Activated T-helper 1 cell treated with anti-CD3 and anti-CD28 coated beads, Interleukin-12 subunit alpha, Interleukin-12 subunit beta, Interleukin-2, Interleukin-4 antibody, amounts not matched to agents 30 ng/mL and 10 ng/mL and 1 ng/mL, durations not matched to agents 14 hours and 24 hours and 36 hours (primary cell): ENCODE data around the gene PSMG2. TPM values are rescaled to one million over a fixed set of nuclear protein-coding genes. Genes with fewer than 3 reads are reported as not detected.

Experiments used
- DNase-seq: peaks from one replicate; pipeline ENCODE4 v3.0.0; 2021; ENCODE audit warnings: low spot score
- H3K27ac Mint-ChIP-seq: one replicate; pipeline ENCODE4 v1.8.0; 2021; ENCODE audit warnings: mild to moderate bottlenecking, mixed read lengths
- H3K27me3 Mint-ChIP-seq: one replicate; pipeline ENCODE4 v1.8.0; 2022; ENCODE audit warnings: mild to moderate bottlenecking, moderate library complexity, mixed read lengths; ENCODE audit not compliant: insufficient read depth
- H3K36me3 Mint-ChIP-seq: one replicate; pipeline ENCODE4 v1.8.0; 2021; ENCODE audit warnings: low read depth, mixed read lengths
- H3K4me1 Mint-ChIP-seq: one replicate; pipeline ENCODE4 v1.8.0; 2021; ENCODE audit warnings: low read depth, mixed read lengths
- H3K4me3 Mint-ChIP-seq: one replicate; pipeline ENCODE4 v1.8.0; 2021; ENCODE audit warnings: mild to moderate bottlenecking, moderate library complexity, mixed read lengths
- H3K9me3 Mint-ChIP-seq: one replicate; pipeline ENCODE4 v1.8.0; 2021; ENCODE audit warnings: mixed read lengths
- intact Hi-C: fragments of 100-400 bp; cut with micrococcal nuclease; formaldehyde crosslinking; loops from one replicate; pipeline ENCODE4 v1.15.1; 2024
- total RNA-seq: library from RNA; stranded (reverse); gene quantifications from 2 replicates; pipeline ENCODE4 v1.2.3, GENCODE V29; 2022

Gene PSMG2
- total RNA-seq = 113 and 118 TPM in 2 replicates

- Mint-ChIP-seq H3K4me1 (peaks cover 54% of the 10 kb centered on the region), H3K27ac (peak within 1 kb of the TSS; percentile 92), H3K4me3 (peak within 1 kb of the TSS; percentile 97), H3K9me3 (no peaks in the 10 kb centered on the region), H3K36me3 (peaks cover 22% of the 10 kb centered on the region), H3K27me3 (no peaks in the 10 kb centered on the region)
- intact Hi-C loops = loop anchor here (1.0 to 5.0 kb wide), 10 partner anchors 8 to 1025 kb away; partner anchors contain the start of genes AFG3L2, CEP192, PTPN2 and SPIRE1
- peak; percentile 80 for DNase-seq
Measured at GRCh38 chr18:12702221-12703095, at the start of gene PSMG2, which contains the start of gene CEP76. PSMG2 (plus strand) TSS chr18:12703042; CDS start chr18:12703108, 66 bp downstream. CEP76 (minus strand) TSS chr18:12702723; CDS start chr18:12702548, 175 bp downstream.

GRCh38 chr18:12654971-12655370 lies 47.9 kb upstream of the PSMG2 start:
- H3K36me3 Mint-ChIP-seq = peaks cover 4% of the 10 kb centered on the region
- no peaks in the 10 kb centered on the region for H3K9me3 Mint-ChIP-seq
- peaks cover 46% of the 10 kb centered on the region for H3K4me1 Mint-ChIP-seq
- DNase-seq = no peak
- no peak overlapping the region for H3K27ac Mint-ChIP-seq
- intact Hi-C loops = loop anchor here (5.0 kb wide), 2 partner anchors 248 to 803 kb away; partner anchors contain the start of genes CHMP1B and PRELID3A
- H3K27me3 Mint-ChIP-seq = peaks cover 34% of the 10 kb centered on the region
- H3K4me3 Mint-ChIP-seq = peak overlapping the region; percentile 65

- peaks cover 29% of the 10 kb centered on the region for H3K27me3 Mint-ChIP-seq
- DNase-seq = no peak
- no peaks in the 10 kb centered on the region for H3K9me3 Mint-ChIP-seq
- peaks cover 45% of the 10 kb centered on the region for H3K4me1 Mint-ChIP-seq
- intact Hi-C loops = loop anchor here (5.0 kb wide), 2 partner anchors 249 to 804 kb away; partner anchors contain the start of genes CHMP1B and PRELID3A
- H3K4me3 Mint-ChIP-seq = peak overlapping the region; percentile 78
- peak overlapping the region; percentile 72 for H3K27ac Mint-ChIP-seq
- peaks cover 3% of the 10 kb centered on the region for H3K36me3 Mint-ChIP-seq
Measured at GRCh38 chr18:12656605-12656937, 46.3 kb upstream of the PSMG2 start.

- Mint-ChIP-seq H3K27me3 (peaks cover 27% of the 10 kb centered on the region), H3K27ac (peak overlapping the region; percentile 72), H3K9me3 (no peaks in the 10 kb centered on the region), H3K4me3 (peak overlapping the region; percentile 78), H3K36me3 (peaks cover 2% of the 10 kb centered on the region), H3K4me1 (peaks cover 40% of the 10 kb centered on the region)
- no peak for DNase-seq
- intact Hi-C loops = loop anchor here (5.0 kb wide), 2 partner anchors 250 to 805 kb away; partner anchors contain the start of genes CHMP1B and PRELID3A
Measured at GRCh38 chr18:12656938-12657683, 45.7 kb upstream of the PSMG2 start.

- H3K36me3 Mint-ChIP-seq = peaks cover 2% of the 10 kb centered on the region
- intact Hi-C loops = loop anchor here (1.0 to 5.0 kb wide), 6 partner anchors 24 to 806 kb away; partner anchors contain the start of genes CEP76, CHMP1B, PRELID3A and PSMG2
- DNase-seq = peak; percentile 38
- H3K27me3 Mint-ChIP-seq = peaks cover 27% of the 10 kb centered on the region
- H3K9me3 Mint-ChIP-seq = no peaks in the 10 kb centered on the region
- peaks cover 35% of the 10 kb centered on the region for H3K4me1 Mint-ChIP-seq
- H3K27ac Mint-ChIP-seq = peak within 1 kb of the TSS; percentile 47
- peak within 1 kb of the TSS; percentile 84 for H3K4me3 Mint-ChIP-seq
Measured at GRCh38 chr18:12657684-12658425, 45.0 kb upstream of the PSMG2 start, which contains the start of gene SPIRE1. SPIRE1 (minus strand) TSS chr18:12658107; CDS start chr18:12657866, 241 bp downstream.

GRCh38 chr18:12658426-12659138 lies 44.3 kb upstream of the PSMG2 start:
- Mint-ChIP-seq H3K27me3 (peaks cover 27% of the 10 kb centered on the region), H3K27ac (peak overlapping the region; percentile 47), H3K36me3 (peaks cover 2% of the 10 kb centered on the region), H3K9me3 (no peaks in the 10 kb centered on the region), H3K4me1 (peaks cover 32% of the 10 kb centered on the region), H3K4me3 (peak overlapping the region; percentile 84)
- no peak for DNase-seq
- intact Hi-C loops = loop anchor here (1.0 to 5.0 kb wide), 6 partner anchors 24 to 806 kb away; partner anchors contain the start of genes CEP76, CHMP1B, PRELID3A and PSMG2

GRCh38 chr18:12659904-12660605 lies 42.8 kb upstream of the PSMG2 start:
- intact Hi-C loops = loop anchor here (1.0 to 5.0 kb wide), 8 partner anchors 43 to 808 kb away; partner anchors contain the start of genes AFG3L2, CEP76, CHMP1B and PRELID3A
- no peak overlapping the region for H3K27ac Mint-ChIP-seq
- H3K9me3 Mint-ChIP-seq = no peaks in the 10 kb centered on the region
- H3K4me3 Mint-ChIP-seq = no peak overlapping the region
- peaks cover 28% of the 10 kb centered on the region for H3K4me1 Mint-ChIP-seq
- peaks cover under 1% of the 10 kb centered on the region for H3K36me3 Mint-ChIP-seq
- peaks cover 24% of the 10 kb centered on the region for H3K27me3 Mint-ChIP-seq
- DNase-seq = no peak

GRCh38 chr18:12668041-12668440 lies 34.8 kb upstream of the PSMG2 start:
- Mint-ChIP-seq H3K4me1 (peaks cover 3% of the 10 kb centered on the region), H3K27me3 (no peaks in the 10 kb centered on the region), H3K4me3 (no peak overlapping the region), H3K36me3 (peaks cover 2% of the 10 kb centered on the region), H3K27ac (no peak overlapping the region), H3K9me3 (no peaks in the 10 kb centered on the region)
- no peak for DNase-seq
- intact Hi-C loops = no loop called here

GRCh38 chr18:12679183-12679786 lies 23.6 kb upstream of the PSMG2 start:
- Mint-ChIP-seq H3K27ac (peak overlapping the region; percentile 83), H3K4me1 (peaks cover 13% of the 10 kb centered on the region)
- intact Hi-C loops = no loop called here

GRCh38 chr18:12686100-12686499 lies 16.7 kb upstream of the PSMG2 start:
- no peak overlapping the region for H3K4me3 Mint-ChIP-seq
- DNase-seq = no peak
- peaks cover 10% of the 10 kb centered on the region for H3K36me3 Mint-ChIP-seq
- peaks cover 9% of the 10 kb centered on the region for H3K4me1 Mint-ChIP-seq
- intact Hi-C loops = no loop called here
- H3K27me3 Mint-ChIP-seq = no peaks in the 10 kb centered on the region
- H3K9me3 Mint-ChIP-seq = no peaks in the 10 kb centered on the region
- H3K27ac Mint-ChIP-seq = no peak overlapping the region

More at GRCh38 chr18:12679183-12679786, 23.6 kb upstream of the PSMG2 start:
- Mint-ChIP-seq H3K36me3 (peaks cover 13% of the 10 kb centered on the region), H3K4me3 (peak overlapping the region; percentile 30), H3K9me3 (no peaks in the 10 kb centered on the region), H3K27me3 (no peaks in the 10 kb centered on the region)
- DNase-seq = no peak
